Osteocyte (in vitro differentiated cells): Measurements from ENCODE around the gene PHYHIPL. TPM values are rescaled to one million over a fixed set of nuclear protein-coding genes. Genes with fewer than 3 reads are reported as not detected.

Source experiments
- DNase-seq: peaks from one replicate; pipeline ENCODE4 v3.0.0; 2021; ENCODE audit warnings: mixed read lengths; ENCODE audit not compliant: unreplicated experiment; ENCODE audit errors: extremely low spot score
- H3K27ac Mint-ChIP-seq: one replicate; pipeline ENCODE4 v1.8.0; 2021; ENCODE audit warnings: mild to moderate bottlenecking, mixed read lengths; ENCODE audit not compliant: unreplicated experiment
- H3K27me3 Mint-ChIP-seq: one replicate; pipeline ENCODE4 v1.8.0; 2021; ENCODE audit warnings: mixed read lengths; ENCODE audit not compliant: unreplicated experiment
- H3K36me3 Mint-ChIP-seq: one replicate; pipeline ENCODE4 v1.8.0; 2021; ENCODE audit warnings: mixed read lengths; ENCODE audit not compliant: unreplicated experiment
- H3K4me1 Mint-ChIP-seq: one replicate; pipeline ENCODE4 v1.8.0; 2021; ENCODE audit warnings: mixed read lengths; ENCODE audit not compliant: unreplicated experiment
- H3K4me3 Mint-ChIP-seq: one replicate; pipeline ENCODE4 v1.8.0; 2021; ENCODE audit warnings: mild to moderate bottlenecking, moderate library complexity, mixed read lengths; ENCODE audit not compliant: unreplicated experiment
- H3K9me3 Mint-ChIP-seq: one replicate; pipeline ENCODE4 v1.8.0; 2021; ENCODE audit warnings: mixed read lengths; ENCODE audit not compliant: unreplicated experiment
- CTCF ChIP-seq: fragments of 200-600 bp; sonication (generic); IDR thresholded peaks from 2 replicates; pipeline ENCODE4 v1.5.0; 2021; ENCODE audit warnings: antibody characterized with exemption, mild to moderate bottlenecking, moderate library complexity
- total RNA-seq: library from RNA; stranded (reverse); gene quantifications from 2 replicates; pipeline ENCODE4 v1.2.1, GENCODE V29; 2021

Gene PHYHIPL
- total RNA-seq, 1 donor from 2014 or later, result not detected

GRCh38 chr10:59175538-59176240 lies 754 bp upstream of the PHYHIPL start:
- no peak for DNase-seq
- peaks cover 61% of the 10 kb centered on the region for H3K27me3 Mint-ChIP-seq
- H3K4me1 Mint-ChIP-seq, result peaks cover 12% of the 10 kb centered on the region
- no peak for TF ChIP-seq CTCF
- no peaks in the 10 kb centered on the region for H3K36me3 Mint-ChIP-seq
- H3K27ac Mint-ChIP-seq, result no peak overlapping the region
- peak overlapping the region; percentile 64 for H3K4me3 Mint-ChIP-seq
- H3K9me3 Mint-ChIP-seq, result no peaks in the 10 kb centered on the region

DNA sequence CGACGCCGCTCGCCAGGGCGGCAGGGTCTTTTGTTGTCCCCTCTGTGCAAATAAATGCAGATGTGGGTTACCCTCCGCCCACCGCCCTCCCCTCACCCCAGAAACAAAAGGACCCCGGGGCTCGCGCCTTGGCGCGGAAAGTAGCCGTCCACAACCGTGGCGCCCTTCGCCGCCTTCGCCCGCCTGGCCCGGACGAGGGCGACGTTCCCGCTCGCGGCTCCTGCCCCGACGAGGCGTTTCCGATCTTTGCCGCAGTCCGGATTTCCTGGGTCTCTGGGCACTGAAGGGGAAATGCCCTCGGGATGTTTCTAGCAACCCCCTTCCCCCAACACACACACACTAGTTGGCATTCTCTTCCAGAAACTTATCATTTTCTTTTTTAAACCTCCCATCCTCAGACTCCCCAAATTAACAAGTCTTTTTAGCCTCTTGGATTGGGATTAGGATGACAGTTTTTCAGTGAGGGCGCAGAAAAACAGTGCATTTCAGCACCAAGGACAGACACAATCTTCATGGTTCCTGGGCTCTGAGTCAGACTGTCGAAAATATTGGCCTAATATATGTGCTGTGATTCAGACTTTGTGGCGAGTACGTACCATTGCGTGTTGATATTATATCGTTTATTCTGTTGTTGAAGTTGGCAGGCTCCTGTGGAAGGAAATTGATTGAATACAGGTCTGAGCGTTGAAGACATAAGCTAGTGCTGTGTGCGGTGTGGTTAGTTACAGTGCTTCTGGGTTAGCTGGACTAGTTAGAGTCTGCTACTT lies 771 bp downstream of the PHYHIPL start:
- TF ChIP-seq CTCF, result no peak
- Mint-ChIP-seq H3K4me3 (peak overlapping the region; percentile 77), H3K4me1 (peaks cover 12% of the 10 kb centered on the region), H3K27me3 (peaks cover 56% of the 10 kb centered on the region), H3K27ac (no peak overlapping the region), H3K36me3 (no peaks in the 10 kb centered on the region), H3K9me3 (no peaks in the 10 kb centered on the region)
- DNase-seq, result no peak

DNA sequence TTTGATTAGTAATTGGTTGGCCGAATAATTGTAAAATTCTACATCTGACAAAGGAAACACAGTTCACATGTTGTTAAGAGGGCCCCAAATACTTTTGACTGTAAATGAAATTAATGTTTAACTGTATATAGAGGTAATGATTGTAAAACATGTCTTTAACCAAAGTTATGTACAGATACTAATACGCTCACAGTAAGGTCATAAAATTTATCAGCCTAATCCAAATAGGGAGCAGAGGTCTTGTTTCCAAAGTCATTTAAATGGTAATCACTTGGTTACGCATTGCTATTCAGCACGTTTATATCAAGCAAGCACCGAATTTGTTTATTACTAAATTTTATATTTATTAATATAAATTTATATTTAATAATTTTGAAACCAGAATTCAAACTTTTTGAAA lies 1.4 kb downstream of the PHYHIPL start:
- peaks cover 52% of the 10 kb centered on the region for H3K27me3 Mint-ChIP-seq
- no peaks in the 10 kb centered on the region for H3K9me3 Mint-ChIP-seq
- H3K4me1 Mint-ChIP-seq, result peaks cover 12% of the 10 kb centered on the region
- H3K36me3 Mint-ChIP-seq, result no peaks in the 10 kb centered on the region
- H3K27ac Mint-ChIP-seq, result no peak overlapping the region
- no peak overlapping the region for H3K4me3 Mint-ChIP-seq
- no peak for DNase-seq
- TF ChIP-seq CTCF, result no peak

GRCh38 chr10:59179068-59179467 lies 2.6 kb downstream of the PHYHIPL start:
- H3K27ac Mint-ChIP-seq, result no peak overlapping the region
- H3K4me1 Mint-ChIP-seq, result peaks cover 12% of the 10 kb centered on the region
- H3K4me3 Mint-ChIP-seq, result no peak overlapping the region
- no peaks in the 10 kb centered on the region for H3K36me3 Mint-ChIP-seq
- H3K27me3 Mint-ChIP-seq, result peaks cover 49% of the 10 kb centered on the region
- DNase-seq, result no peak
- H3K9me3 Mint-ChIP-seq, result no peaks in the 10 kb centered on the region
- TF ChIP-seq CTCF, result no peak

DNA sequence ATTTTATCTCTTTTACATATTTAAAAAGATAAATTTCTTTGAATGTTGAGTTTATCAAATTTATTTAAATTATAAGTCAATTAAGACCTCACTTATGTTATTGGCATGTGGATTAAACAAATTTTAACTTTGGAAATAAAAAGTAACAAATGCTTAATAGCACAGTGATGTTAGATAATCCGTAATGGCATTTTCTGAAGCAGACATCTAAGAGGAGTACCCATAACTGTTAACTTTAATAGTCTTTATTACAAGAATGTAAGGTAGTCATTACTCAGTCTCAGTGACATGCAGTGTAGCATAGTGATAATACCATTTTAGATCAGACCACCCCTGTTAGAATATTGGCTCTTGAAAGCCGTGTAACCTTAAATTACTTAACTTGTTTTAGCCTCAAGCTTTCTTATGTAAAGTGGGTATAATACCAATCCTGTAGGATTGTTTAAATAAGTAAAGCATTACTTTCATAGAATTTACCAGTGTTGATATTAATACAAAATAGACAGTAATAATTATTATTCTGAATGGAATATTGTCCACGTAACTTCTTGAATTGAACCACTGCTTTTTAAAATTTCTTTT lies 4.3 kb downstream of the PHYHIPL start:
- DNase-seq, result no peak
- Mint-ChIP-seq H3K27ac (no peak overlapping the region), H3K4me3 (no peak overlapping the region), H3K9me3 (no peaks in the 10 kb centered on the region), H3K27me3 (peaks cover 33% of the 10 kb centered on the region), H3K4me1 (peaks cover 10% of the 10 kb centered on the region), H3K36me3 (no peaks in the 10 kb centered on the region)
- no peak for TF ChIP-seq CTCF
